Measurements from ENCODE around the gene GALR1. TPM values are rescaled to one million over a fixed set of nuclear protein-coding genes. Genes with fewer than 3 reads are reported as not detected.
"Not testable (repeated sequence)": the region's sequence is repeated elsewhere in the genome, so short reads cannot be mapped to it uniquely, and the experiment has no call there.

GALR1 gene
- total RNA-seq, 3 donors from 2014 or later (not counting 1 experiment from before 2014, with no cell fraction given), result not detected

DNA sequence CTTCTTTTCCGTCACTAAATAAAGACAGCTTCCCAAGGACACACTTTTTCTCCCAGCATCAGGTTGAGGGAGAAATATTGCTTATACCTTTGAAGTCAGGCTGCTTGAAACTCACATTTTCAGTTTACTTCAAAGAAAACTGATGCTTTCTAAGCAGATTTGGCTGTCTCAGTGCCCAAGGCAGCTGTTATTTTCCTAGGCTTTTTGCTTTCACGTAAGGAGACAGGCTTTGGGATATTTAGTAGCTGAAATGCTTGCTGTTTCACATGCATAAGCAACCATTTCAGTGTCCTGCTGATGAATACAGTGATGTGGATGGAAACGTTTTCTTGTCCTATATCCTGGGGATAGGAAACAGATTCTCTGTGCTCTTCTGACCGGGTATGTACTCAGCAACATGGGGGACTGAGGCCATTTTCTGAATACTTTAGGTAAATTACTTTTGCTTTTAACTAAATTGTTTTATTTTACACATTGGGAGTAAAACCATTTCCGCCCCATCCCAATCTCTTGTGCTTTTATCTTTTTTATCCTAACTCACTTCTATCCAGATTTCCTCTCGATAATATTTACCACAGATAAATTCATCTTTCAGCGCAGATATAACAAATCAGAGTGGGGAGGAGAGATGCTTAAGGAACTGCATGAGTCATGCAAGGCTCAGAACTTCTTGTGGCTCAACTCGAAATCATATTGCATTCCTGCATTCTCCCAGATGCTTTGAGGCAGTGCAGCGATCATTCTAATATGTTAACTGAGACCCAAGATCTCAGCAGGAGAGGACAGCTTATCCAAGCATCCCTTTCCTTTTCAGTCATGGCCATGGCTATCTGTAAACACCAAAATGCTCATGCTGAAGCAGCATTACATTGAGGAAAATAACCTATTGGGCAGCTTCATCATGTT lies 22.2 kb downstream of the GALR1 start:
- no peaks in the 10 kb centered on the region for H3K9me3 ChIP-seq (ENCODE audit: control insufficient read depth, insufficient read depth, low read length)
- peaks cover 5% of the 10 kb centered on the region for H3K36me3 Mint-ChIP-seq
- ATAC-seq (no peak), DNase-seq (no peak)
- H3K9me3 Mint-ChIP-seq, result no peaks in the 10 kb centered on the region
- H3K27me3 ChIP-seq (ENCODE audit: control insufficient read depth, insufficient read depth, low read length), result no peaks in the 10 kb centered on the region
- TF ChIP-seq, protein P1, sequence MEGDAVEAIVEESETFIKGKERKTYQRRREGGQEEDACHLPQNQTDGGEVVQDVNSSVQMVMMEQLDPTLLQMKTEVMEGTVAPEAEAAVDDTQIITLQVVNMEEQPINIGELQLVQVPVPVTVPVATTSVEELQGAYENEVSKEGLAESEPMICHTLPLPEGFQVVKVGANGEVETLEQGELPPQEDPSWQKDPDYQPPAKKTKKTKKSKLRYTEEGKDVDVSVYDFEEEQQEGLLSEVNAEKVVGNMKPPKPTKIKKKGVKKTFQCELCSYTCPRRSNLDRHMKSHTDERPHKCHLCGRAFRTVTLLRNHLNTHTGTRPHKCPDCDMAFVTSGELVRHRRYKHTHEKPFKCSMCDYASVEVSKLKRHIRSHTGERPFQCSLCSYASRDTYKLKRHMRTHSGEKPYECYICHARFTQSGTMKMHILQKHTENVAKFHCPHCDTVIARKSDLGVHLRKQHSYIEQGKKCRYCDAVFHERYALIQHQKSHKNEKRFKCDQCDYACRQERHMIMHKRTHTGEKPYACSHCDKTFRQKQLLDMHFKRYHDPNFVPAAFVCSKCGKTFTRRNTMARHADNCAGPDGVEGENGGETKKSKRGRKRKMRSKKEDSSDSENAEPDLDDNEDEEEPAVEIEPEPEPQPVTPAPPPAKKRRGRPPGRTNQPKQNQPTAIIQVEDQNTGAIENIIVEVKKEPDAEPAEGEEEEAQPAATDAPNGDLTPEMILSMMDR (IDR thresholded peaks at IDR 0.05), result no peak
- no peak overlapping the region for H3K27ac Mint-ChIP-seq
- peaks cover 33 to 66% of the 10 kb centered on the region in 2 donors for H3K27me3 Mint-ChIP-seq (ENCODE audit: low read depth in 2 of 2)
- no peaks in the 10 kb centered on the region for H3K4me1 ChIP-seq (ENCODE audit: control insufficient read depth, insufficient read depth, low read length)
- H3K4me1 Mint-ChIP-seq, result no peaks in the 10 kb centered on the region
- WGBS (ENCODE audit: insufficient coverage), result 46% methylated on average over 8 of the region's 9 CpGs
- H3K36me3 ChIP-seq (ENCODE audit: control insufficient read depth, insufficient read depth, low read length), result no peaks in the 10 kb centered on the region
- H3K4me3 ChIP-seq (ENCODE audit: low read length), result no peak overlapping the region
- no peak overlapping the region for H3K4me3 Mint-ChIP-seq
- H3K27ac ChIP-seq (ENCODE audit: low read length), result no peak overlapping the region
- intact Hi-C loops (cut with micrococcal nuclease), result no loop called here

- H3K36me3 ChIP-seq (ENCODE audit: control insufficient read depth, insufficient read depth, low read length); H3K9me3 Mint-ChIP-seq; DNase-seq; ATAC-seq; H3K27me3 ChIP-seq (ENCODE audit: control insufficient read depth, insufficient read depth, low read length); H3K9me3 ChIP-seq (ENCODE audit: control insufficient read depth, insufficient read depth, low read length); H3K27ac Mint-ChIP-seq; H3K36me3 Mint-ChIP-seq; H3K4me1 Mint-ChIP-seq; H3K4me3 ChIP-seq (ENCODE audit: low read length); H3K27ac ChIP-seq (ENCODE audit: low read length); H3K4me3 Mint-ChIP-seq; H3K4me1 ChIP-seq (ENCODE audit: control insufficient read depth, insufficient read depth, low read length); intact Hi-C loops (cut with micrococcal nuclease): not testable (repeated sequence)
- WGBS (ENCODE audit: insufficient coverage), result 62% methylated on average over 7 of the region's 7 CpGs
- peaks cover 24 to 51% of the 10 kb centered on the region in 2 donors for H3K27me3 Mint-ChIP-seq (ENCODE audit: low read depth in 2 of 2)
Measured at GRCh38 chr18:77290841-77291240, 41.2 kb downstream of the GALR1 start.

DNA sequence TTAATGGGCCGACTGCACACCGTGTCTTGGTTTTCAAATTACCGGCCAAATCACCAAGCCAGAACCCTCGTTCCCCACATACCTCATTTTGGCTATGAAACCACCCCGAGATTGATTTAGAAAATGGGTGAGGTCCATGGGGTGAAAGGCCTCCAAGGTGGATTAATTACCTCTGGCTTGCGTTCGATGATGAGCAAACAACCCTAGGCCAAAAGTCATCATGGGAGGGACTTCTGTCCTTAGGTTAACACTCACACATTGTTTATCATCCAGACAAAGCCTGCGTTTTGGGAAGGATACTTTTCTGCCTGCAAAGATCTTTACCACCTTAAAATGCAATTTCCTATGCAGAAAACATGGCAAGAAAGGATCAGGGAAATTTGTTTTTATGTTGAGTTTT lies 48.5 kb downstream of the GALR1 start:
- intact Hi-C loops (cut with micrococcal nuclease), result no loop called here
- Histone ChIP-seq H3K27ac (ENCODE audit: low read length) (no peak overlapping the region), H3K36me3 (ENCODE audit: control insufficient read depth, insufficient read depth, low read length) (no peaks in the 10 kb centered on the region), H3K4me1 (ENCODE audit: control insufficient read depth, insufficient read depth, low read length) (no peaks in the 10 kb centered on the region), H3K27me3 (ENCODE audit: control insufficient read depth, insufficient read depth, low read length) (peaks cover 2% of the 10 kb centered on the region), H3K9me3 (ENCODE audit: control insufficient read depth, insufficient read depth, low read length) (no peaks in the 10 kb centered on the region), H3K4me3 (ENCODE audit: low read length) (no peak overlapping the region)
- Mint-ChIP-seq H3K27ac (no peak overlapping the region), H3K36me3 (no peaks in the 10 kb centered on the region), H3K4me1 (no peaks in the 10 kb centered on the region), H3K9me3 (no peaks in the 10 kb centered on the region), H3K27me3 (ENCODE audit: low read depth in 2 of 2) (peaks cover 6 to 7% of the 10 kb centered on the region in 2 donors), H3K4me3 (no peak overlapping the region)
- WGBS (ENCODE audit: insufficient coverage), result 73% methylated on average over 5 of the region's 8 CpGs
- DNase-seq (no peak), ATAC-seq (no peak)
- TF ChIP-seq, protein P1 (IDR thresholded peaks at IDR 0.05), result no peak

DNA sequence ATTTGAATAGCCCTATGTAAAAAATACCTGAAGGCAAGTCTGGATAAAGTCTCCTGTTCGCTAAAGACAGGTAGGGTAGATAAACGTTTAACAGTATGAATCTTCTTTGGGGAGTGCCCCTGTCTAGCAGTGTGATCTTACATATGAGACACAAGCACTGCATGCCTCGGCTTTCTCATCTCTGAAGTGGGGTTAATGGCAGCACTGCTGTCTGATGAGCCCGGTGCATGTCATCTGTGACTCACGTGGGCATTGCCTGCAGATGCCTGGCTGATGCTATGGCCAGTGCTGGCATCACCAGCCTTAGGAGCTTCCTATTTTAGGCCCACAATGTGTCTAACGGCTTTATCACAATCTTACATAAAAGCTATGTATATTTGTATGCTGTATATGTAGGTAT lies 50.1 kb downstream of the GALR1 start:
- intact Hi-C loops (cut with micrococcal nuclease), result no loop called here
- TF ChIP-seq, protein P1 (IDR thresholded peaks at IDR 0.05), result no peak
- no peak for DNase-seq
- H3K36me3 Mint-ChIP-seq, result no peaks in the 10 kb centered on the region
- H3K4me3 ChIP-seq (ENCODE audit: low read length), result no peak overlapping the region
- ATAC-seq, result no peak
- no peak overlapping the region for H3K27ac ChIP-seq (ENCODE audit: low read length)
- 89% methylated on average over 5 of the region's 6 CpGs for WGBS (ENCODE audit: insufficient coverage)
- no peak overlapping the region for H3K4me3 Mint-ChIP-seq
- H3K36me3 ChIP-seq (ENCODE audit: control insufficient read depth, insufficient read depth, low read length), result no peaks in the 10 kb centered on the region
- H3K9me3 ChIP-seq (ENCODE audit: control insufficient read depth, insufficient read depth, low read length), result no peaks in the 10 kb centered on the region
- no peaks in the 10 kb centered on the region for H3K4me1 Mint-ChIP-seq
- H3K27ac Mint-ChIP-seq, result no peak overlapping the region
- peaks cover 2% of the 10 kb centered on the region for H3K27me3 ChIP-seq (ENCODE audit: control insufficient read depth, insufficient read depth, low read length)
- H3K9me3 Mint-ChIP-seq, result no peaks in the 10 kb centered on the region
- H3K27me3 Mint-ChIP-seq (ENCODE audit: low read depth in 2 of 2), result peaks cover 10 to 12% of the 10 kb centered on the region in 2 donors
- no peaks in the 10 kb centered on the region for H3K4me1 ChIP-seq (ENCODE audit: control insufficient read depth, insufficient read depth, low read length)

Measured in natural killer cell (primary cell).